Renal cortex interstitium (tissue), 11 donors: Measurements from ENCODE around the gene PAPSS2. TPM values are rescaled to one million over a fixed set of nuclear protein-coding genes. Genes with fewer than 3 reads are reported as not detected.
"Not testable (repeated sequence)": the region's sequence is repeated elsewhere in the genome, so short reads cannot be mapped to it uniquely, and the experiment has no call there.

Source experiments
- DNase-seq, 11 donors: peaks; one replicate each; pipeline ENCODE4 v3.0.0-alpha.2; 2013; ENCODE audit warnings: low read depth in 9 of 11, low spot score in 4 of 11; ENCODE audit errors: extremely low read depth in 1 of 11
- polyA plus RNA-seq, 3 donors: library from polyadenylated mRNA; unstranded; fragments of 120-200 nt; gene quantifications; one replicate each; pipeline ENCODE4 v1.2.1, GENCODE V29; 2013; ENCODE audit not compliant: insufficient read length in 3 of 3

Gene PAPSS2
- polyA plus RNA-seq, 3 donors = 26.8 to 44.7 (median 33.4) TPM

- DNase-seq = peak in 1 of 11 donors; percentile 20
These were observed 63.8 kb downstream of the PAPSS2 start for GRCh38 chr10:87723500-87723899.

GRCh38 chr10:87724789-87725188, 65.1 kb downstream of the PAPSS2 start:
- no peak for DNase-seq

GRCh38 chr10:87729940-87730339, 70.3 kb downstream of the PAPSS2 start:
- DNase-seq = no peak

GRCh38 chr10:87733081-87733480, 73.4 kb downstream of the PAPSS2 start:
- no peak for DNase-seq

GRCh38 chr10:87734987-87735827, 75.5 kb downstream of the PAPSS2 start:
- peak in 6 of 11 donors; percentile 15 to 29 (median 24) for DNase-seq

- not testable (repeated sequence) for DNase-seq
These were observed 78.6 kb downstream of the PAPSS2 start for GRCh38 chr10:87738253-87738652.

- no peak for DNase-seq
These were observed 80.0 kb downstream of the PAPSS2 start for GRCh38 chr10:87739703-87740102.

- no peak for DNase-seq
These were observed 80.6 kb downstream of the PAPSS2 start for GRCh38 chr10:87740254-87740655.

- DNase-seq = not testable (repeated sequence)
These were observed 83.4 kb downstream of the PAPSS2 start for GRCh38 chr10:87742992-87743610.

- no peak for DNase-seq
These were observed 84.9 kb downstream of the PAPSS2 start for GRCh38 chr10:87744606-87745005.

- DNase-seq = peak in 1 of 11 donors; percentile 12
These were observed 87.2 kb downstream of the PAPSS2 start for GRCh38 chr10:87746911-87747310.

GRCh38 chr10:87748244-87748643, 88.6 kb downstream of the PAPSS2 start:
- not testable (repeated sequence) for DNase-seq

- peak in 5 of 11 donors; percentile 13 to 54 (median 33) for DNase-seq
These were observed 90.5 kb downstream of the PAPSS2 start for GRCh38 chr10:87750001-87750671.

- no peak for DNase-seq
These were observed 91.1 kb downstream of the PAPSS2 start for GRCh38 chr10:87750817-87751216.

GRCh38 chr10:87751274-87751673, 91.6 kb downstream of the PAPSS2 start:
- no peak for DNase-seq

- DNase-seq = no peak
These were observed 92.9 kb downstream of the PAPSS2 start for GRCh38 chr10:87752566-87752965.

GRCh38 chr10:87753995-87754866, 94.6 kb downstream of the PAPSS2 start:
- DNase-seq = no peak

GRCh38 chr10:87757685-87758084, 98.0 kb downstream of the PAPSS2 start:
- DNase-seq = no peak

GRCh38 chr10:87759551-87759950, 99.9 kb downstream of the PAPSS2 start:
- no peak for DNase-seq
